Measurements from ENCODE around the gene TMTC1. TPM values are rescaled to one million over a fixed set of nuclear protein-coding genes. Genes with fewer than 3 reads are reported as not detected.

Gene TMTC1
- polyA plus RNA-seq, 3 donors, result 3.0 to 35.1 (median 19.2) TPM

DNA sequence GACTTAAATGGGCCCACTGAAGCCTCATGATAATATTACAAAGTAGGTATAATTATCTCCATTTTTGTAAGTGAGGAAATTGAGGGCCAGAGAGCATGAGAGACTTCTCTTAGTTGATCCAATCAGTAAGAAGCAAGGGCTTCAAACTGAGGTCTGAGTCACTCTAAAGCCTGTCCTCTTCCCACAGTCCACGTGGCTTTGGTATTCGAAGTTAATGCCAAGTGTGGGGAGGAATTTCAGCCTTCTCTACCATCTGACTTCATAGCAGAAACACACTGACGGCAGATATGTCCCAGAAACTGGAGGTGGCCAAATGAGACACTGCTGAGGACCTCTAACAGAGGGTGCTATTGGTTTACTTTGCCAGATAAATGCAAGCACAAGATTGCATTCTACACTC is 171.8 kb downstream of the TMTC1 start:
- H3K27ac ChIP-seq (ENCODE audit: low read depth, low read length), result no peak overlapping the region
- 55 to 64% (median 60%) methylated on average over 3 of the region's 3 CpGs for WGBS, 3 donors

DNA sequence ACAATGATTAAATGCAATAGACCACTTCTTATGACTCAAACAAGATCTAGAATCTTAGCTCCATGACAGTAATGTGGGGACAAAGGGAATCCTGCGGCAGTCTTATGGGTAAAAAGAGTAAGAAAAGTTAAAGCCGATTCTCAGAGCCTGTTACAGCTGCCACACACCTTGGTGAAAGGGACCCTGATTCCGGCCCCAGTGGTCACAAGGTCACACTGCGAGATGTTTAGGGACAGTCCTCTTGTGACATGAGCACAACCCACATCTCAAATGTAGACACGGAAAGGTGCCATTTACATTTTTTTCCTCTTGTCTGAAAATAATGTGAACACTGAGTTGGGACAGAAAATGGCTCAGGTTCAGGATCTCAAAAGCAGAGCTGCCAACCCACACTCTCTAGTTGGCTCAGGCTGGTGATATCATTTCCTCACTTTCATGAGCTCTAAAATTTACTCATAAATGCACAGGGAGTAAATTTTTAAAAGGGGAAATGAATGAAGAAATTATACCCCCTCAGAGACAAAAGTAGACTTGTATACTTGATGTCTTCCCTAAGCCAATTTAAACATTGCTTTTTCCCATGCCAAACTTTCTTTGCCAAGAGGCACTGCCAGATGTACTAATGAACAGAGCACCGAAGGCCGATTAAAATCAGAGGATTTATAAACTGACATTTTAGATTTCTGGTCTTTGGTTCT is 173.1 kb downstream of the TMTC1 start:
- no peak overlapping the region for H3K27ac ChIP-seq (ENCODE audit: low read depth, low read length)
- WGBS, 3 donors, result 57 to 85% (median 80%) methylated on average over 7 of the region's 7 CpGs

DNA sequence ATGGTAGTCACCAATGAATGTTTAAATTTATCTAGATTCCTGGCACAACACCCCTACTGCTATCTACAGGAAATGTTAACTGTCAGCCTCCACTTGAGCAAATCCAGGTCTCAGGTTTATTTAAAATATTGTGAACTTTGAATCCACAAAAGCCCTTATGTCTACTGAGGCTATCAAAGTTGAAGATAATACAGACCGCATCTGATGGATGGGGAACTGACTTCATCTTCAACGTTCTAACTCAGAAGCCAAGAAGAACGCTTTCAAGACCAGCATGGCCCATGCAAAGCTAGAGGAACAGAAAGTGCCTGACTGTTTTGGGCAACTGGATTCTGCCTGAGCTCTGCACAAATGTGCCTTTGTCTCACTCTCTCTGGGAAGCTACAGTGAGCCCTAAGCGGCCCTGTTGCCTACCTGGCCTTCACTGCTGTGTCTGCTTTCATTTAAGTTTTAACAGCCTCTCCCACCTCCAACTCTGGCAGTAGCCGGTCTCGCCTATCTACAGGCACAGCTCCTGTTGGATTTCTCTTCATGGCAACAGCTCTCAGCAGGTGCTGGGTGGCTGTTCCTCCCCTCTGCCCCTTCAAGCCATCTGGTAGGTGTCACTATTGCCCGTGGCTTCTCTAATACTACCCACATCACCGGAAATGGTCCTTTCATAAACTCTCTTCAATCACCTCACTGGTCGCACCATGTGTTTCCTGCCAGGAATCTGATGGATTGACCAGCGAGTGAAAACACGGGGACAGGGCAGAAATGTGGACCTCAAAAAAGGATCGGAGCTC is 174.1 kb downstream of the TMTC1 start:
- no peak overlapping the region for H3K27ac ChIP-seq (ENCODE audit: low read depth, low read length)
- 60 to 71% (median 66%) methylated on average over 12 of the region's 12 CpGs for WGBS, 3 donors

DNA sequence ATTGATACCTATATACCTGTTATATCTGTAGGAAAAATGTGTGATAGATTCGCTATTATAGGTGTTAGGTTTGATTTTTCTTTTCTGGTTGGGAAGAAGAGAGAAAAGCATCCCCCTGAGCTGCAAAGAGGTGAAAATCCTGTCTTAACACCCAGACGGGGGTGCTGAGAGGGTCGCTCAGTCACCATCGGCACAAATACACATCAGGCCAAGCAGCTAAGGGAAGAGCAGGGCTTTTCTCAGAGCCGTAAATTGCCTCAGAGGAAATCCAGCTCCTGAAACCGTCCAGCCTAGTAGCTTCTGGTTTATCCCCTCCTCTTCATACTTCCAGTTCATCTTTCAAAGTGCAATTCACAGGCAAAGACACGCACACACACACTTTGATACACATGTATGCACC is 175.2 kb downstream of the TMTC1 start:
- H3K27ac ChIP-seq (ENCODE audit: low read depth, low read length), result no peak overlapping the region
- WGBS, 3 donors, result 43 to 75% (median 70%) methylated on average over 7 of the region's 7 CpGs

DNA sequence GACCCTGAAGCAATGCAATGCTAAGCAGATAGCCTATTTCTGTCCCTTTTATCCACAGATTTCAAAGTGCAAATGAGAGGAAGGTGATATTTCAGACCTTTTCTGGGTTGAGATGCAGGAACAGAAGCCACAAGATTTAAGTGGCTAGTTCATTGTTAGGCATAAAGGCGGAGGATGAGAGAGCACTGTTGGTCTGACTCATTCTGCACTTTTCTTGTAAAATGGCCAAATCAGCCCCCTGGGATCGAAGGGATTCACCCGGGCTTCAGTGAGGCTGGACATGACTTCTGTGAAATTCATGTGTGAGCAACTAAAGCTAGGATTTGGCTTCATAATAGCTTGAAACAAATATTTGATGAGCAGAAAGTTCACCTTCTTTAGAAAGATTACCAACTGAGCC is 184.4 kb downstream of the TMTC1 start:
- H3K27ac ChIP-seq (ENCODE audit: low read depth, low read length), result no peak overlapping the region
- 48 to 64% (median 62%) methylated on average over 3 of the region's 3 CpGs for WGBS, 3 donors

DNA sequence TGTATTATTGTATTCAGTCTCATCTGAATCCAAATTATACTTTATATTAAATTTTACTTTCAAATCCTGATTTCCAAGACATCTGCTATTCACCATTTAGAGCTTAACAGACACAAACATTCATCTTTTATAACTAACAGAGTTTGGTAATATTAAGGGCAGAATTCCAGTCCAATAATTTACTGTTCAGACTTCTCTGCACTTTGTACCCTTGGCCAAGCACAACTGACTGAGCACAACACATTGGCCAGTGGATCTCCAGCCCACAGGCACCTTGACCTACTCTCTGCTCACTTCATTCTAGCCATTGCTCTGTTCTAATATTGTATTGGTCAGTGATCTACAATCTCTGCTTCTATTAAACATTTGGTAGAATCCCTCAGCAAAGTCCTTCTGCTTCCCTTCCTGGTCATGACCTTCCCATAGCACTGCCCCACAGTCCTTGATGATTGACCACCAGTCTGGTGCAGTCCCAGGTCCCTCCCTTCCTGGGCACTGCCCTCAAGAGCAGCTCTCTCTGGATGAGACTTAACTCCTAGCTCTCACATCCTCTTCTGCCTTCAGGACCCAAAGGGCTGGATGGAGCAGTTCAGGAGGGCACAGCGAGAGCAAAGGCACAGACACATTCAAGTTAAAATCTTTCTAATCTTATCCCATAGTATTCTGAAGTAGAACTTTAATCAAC is 188.5 kb downstream of the TMTC1 start:
- WGBS, 3 donors, result 81 to 96% (median 95%) methylated on average over 1 of the region's 1 CpG
- H3K27ac ChIP-seq (ENCODE audit: low read depth, low read length), result no peak overlapping the region

DNA sequence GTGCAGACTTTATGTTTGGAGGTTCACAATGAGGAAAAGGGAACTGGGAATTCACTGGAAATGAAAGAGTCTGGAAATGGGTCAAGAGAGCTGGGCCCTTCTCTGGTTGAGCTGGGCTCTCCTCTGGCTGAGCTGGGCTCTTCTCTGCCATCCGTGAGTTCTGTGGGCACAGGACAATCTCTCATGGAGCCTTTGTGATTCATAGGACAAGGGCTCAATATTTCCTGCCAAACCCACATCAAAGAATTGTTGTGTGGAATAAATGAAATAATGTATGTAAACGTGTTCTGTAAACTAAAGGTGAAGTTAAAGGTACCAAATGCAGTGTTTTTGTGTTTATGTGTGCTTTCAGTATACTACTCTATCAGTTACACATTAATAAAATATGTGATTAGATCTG is 190.7 kb downstream of the TMTC1 start:
- WGBS, 3 donors, result 71 to 89% (median 73%) methylated on average over 2 of the region's 2 CpGs
- no peak overlapping the region for H3K27ac ChIP-seq (ENCODE audit: low read depth, low read length)

DNA sequence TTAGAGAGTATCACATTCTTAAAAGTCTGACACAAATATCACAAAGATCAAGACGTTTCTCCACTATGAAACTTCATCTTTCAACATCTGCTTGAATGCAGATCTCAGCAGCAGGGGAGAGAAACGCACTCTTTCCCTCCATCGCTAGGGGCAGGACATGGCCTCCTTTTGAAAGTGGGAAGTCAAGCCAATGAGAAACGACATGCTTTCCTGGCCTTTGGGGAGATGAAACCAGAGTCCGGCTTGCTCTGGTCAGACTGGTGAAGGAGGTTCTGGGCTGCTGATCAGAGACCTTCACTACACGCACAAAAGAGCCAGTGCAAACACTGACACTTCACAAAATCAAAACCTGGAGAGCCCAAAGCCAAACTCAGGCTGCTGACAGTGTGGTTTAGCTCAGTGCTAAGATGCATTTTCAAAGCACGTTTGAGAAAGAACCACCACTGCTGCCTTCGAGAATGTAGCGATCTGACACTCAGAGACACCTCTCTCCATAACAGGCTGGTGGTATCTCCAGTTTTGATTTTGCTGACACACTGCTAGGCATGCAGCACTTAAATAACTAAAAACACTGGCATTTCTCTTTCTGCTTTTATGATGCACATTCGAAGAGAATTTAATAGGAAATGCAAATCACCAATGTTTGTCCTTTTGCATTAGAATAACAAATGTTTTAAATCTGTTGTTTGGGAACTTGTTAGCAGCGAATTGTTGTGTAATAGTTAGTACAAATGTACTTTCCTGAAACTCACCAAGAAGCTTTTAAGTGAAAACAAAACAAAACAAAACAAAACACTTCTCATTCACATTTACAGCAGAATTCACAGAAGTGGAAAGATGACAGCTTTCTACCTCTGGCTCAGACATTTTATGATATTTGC is 192.4 kb downstream of the TMTC1 start:
- 30 to 62% (median 49%) methylated on average over 11 of the region's 11 CpGs for WGBS, 3 donors
- no peak overlapping the region for H3K27ac ChIP-seq (ENCODE audit: low read depth, low read length)

DNA sequence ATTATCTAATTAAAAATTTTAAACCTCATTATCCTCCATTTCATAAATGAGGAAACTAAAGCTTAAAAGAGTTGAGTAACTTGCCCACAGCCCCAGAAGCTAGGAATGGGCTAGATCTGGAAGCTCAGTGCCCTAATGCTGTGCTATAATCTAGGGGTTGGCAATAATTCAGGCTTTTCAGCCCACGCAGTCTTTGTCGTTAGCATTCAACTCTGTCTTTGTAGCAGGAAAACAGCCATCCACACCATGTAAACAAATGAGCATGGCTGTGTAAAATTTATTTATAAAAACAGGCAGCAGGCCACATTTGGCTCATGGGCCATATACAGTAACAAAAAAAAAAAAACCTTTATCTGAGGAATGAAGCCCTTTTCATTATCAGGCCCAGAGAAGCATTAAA is 193.9 kb downstream of the TMTC1 start:
- no peak overlapping the region for H3K27ac ChIP-seq (ENCODE audit: low read depth, low read length)
- WGBS, 3 donors, result 69 to 83% (median 80%) methylated on average over 2 of the region's 2 CpGs

DNA sequence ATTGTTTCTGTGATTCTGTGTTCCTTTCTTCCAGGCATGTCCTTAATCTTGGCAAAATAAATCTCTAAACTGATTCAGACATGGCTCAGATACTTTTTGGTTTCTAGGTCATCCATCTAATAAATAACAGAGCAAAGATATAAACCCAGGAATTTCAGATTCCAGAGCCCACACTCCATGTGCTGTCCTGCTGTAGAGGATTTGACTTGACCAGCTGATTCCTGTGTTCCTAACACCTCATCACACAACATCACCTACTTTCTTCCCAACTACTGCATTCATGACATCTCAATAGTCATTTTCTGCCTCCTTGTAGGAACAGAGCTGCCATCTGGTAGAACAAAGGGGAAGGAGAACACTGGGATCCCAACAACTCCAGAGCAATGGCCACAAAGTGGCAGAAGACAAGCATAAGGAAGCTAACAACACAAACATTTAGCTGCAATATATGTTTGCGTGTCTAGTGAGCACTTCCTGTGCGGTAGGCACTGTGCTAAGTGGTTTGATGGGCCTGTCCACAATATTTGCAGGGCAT is 194.4 kb downstream of the TMTC1 start:
- H3K27ac ChIP-seq (ENCODE audit: low read depth, low read length), result no peak overlapping the region
- WGBS, 3 donors, result 90 to 98% (median 95%) methylated on average over 2 of the region's 2 CpGs

DNA sequence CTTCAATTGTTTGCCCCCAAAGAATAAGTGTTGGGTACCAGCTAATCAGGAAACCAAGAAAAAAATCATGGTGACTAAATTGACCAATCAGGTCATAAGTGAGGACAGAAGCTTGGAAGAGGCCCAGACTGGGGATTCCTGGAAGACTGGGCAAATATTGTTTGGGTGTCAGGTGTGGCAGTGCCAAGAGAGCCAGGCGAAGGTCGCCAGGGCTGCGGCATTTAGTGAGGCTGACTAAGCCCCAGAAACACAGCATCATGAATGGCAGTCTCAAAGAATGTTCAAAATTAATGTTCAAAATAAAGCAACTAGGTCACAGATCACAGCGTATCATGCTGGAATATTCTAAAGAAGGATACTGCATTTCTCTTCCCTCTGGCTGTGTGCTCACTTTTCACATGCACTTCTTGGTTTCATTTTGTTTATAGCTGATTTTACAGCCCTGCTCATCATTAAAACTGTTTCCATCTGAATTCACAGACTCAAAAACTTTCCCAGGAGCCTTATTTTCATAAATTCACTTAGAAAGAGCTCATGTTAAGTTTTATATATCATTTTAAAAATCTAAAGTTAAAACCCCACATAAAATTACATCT is 201.0 kb downstream of the TMTC1 start:
- 57 to 66% (median 63%) methylated on average over 4 of the region's 4 CpGs for WGBS, 3 donors

DNA sequence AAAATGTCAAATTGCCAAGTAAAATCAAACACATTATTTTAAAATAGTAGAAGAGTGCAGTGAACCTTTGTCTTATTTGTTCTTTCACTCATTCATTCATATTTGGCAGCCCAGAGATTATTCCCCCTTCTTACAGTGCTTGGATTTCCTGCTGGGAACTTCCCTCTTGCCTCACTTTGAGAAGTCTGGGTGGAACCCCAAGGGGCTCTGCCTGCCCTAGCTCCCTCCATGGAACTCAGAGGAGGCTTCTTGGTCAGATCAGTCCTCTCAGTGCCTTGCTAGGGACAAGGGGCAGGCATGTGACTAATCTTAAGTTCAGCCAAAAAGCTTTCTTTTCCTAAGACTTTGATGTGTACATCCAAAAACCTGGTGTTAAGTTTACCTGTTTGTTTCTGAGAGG is 201.6 kb downstream of the TMTC1 start:
- no peak overlapping the region for H3K27ac ChIP-seq (ENCODE audit: low read depth, low read length)

More for the DNA sequence above, 201.0 kb downstream of the TMTC1 start:
- H3K27ac ChIP-seq (ENCODE audit: low read depth, low read length), result no peak overlapping the region

DNA sequence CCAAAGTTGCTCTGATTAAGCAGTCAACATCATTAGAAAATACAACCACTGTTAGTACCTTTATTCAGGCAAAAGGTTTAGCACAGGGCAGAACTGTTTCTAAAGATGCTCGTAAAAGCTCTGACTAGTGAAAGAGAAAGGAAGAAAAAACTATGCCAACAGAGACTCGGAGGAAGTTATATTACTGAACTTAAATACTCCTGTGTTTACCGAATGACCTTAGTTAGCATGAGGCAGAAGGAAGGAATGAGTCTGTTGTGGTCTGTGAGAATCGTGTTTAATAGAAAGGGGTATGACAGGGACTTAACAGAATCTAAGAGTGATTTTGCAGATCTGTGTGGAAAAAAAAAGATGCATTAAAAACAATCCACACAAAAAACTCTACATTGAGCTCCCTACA is 202.1 kb downstream of the TMTC1 start:
- 18 to 43% (median 42%) methylated on average over 4 of the region's 4 CpGs for WGBS, 3 donors

DNA sequence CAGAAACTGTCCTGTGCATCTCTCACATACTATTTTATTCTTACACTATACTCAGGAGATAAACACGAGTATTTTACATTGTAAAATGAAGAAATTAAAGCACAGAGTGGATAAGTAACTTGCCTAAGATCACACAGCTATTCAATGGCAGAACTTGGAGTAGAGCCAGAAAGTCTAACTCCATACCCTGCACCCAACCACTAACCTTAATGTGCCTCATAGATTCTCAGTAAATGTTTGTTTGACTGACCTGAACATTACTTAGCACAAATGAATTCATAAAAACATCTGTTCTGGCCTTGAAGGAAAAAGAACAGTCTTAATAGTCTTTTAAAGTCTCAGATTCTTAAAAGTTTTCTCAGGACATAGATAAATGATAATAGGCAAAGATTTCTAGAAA is 202.8 kb downstream of the TMTC1 start:
- no peak overlapping the region for H3K27ac ChIP-seq (ENCODE audit: low read depth, low read length)
- whole genome bisulfite sequencing, 3 donors, result 44 to 85% (median 80%) methylated on average over 1 of the region's 1 CpG

More for the DNA sequence above, 202.1 kb downstream of the TMTC1 start:
- no peak overlapping the region for H3K27ac ChIP-seq (ENCODE audit: low read depth, low read length)

DNA sequence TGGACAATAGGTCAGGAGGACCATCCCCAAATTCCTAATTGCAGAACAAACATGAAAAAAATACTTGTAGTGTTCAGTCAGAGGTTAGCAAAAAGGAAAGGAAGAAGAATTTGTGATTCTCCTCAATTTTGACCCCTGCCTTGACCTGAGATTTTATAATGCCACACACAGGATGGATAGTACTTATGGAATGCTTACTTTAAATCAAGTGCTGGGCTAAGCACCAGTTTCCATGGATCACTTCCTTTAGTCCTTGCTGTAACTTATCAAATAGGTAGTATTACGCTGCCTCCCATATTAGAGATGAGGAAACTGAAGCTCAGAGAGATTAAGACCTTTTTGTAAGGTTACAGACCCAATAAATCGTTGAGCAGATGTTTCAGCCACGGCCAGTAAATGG is 205.0 kb downstream of the TMTC1 start:
- 38 to 61% (median 46%) methylated on average over 3 of the region's 3 CpGs for WGBS, 3 donors
- no peak overlapping the region for H3K27ac ChIP-seq (ENCODE audit: low read depth, low read length)

DNA sequence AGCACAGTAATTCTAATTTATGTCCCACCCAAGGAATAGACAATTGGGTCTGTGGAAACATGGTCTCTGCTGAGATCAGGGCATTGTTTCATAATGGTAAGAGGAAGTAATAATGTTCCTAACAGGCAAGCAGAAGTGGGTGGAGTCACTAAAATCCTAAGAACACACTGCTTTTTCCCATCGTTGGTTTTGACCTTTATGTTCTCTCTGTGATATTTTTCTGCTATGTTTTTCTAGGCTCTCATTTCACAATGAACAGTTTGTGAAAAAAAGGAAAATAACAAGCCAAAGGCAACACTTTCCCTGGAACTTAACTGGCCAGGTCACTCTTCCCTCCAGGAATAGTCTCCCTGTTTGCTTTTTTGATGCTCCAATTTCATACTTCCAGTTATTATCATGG is 205.7 kb downstream of the TMTC1 start:
- peak overlapping the region; percentile 21 for H3K27ac ChIP-seq (ENCODE audit: low read depth, low read length)
- WGBS, 3 donors, result 8 to 29% (median 14%) methylated on average over 1 of the region's 1 CpG

DNA sequence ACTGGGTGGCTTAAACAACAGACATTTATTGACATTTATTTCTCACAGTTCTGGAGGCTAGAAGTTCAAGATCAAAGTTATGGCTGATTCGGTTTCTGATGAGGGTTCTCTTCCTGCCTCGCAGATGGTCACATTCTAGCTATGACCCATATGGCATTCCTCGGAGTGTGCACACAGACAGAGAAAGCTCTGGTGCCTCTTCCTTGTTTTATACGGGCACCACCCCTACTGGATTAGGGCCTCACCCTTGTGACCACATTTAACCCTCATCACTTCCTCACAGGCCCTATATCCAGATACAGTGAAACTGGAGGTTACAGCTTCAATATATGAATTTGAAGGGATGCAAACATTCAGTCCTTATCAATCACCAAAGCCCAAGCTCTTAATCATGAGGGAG is 209.2 kb downstream of the TMTC1 start:
- no peak overlapping the region for H3K27ac ChIP-seq (ENCODE audit: low read depth, low read length)
- 69 to 78% (median 74%) methylated on average over 4 of the region's 4 CpGs for WGBS, 3 donors

DNA sequence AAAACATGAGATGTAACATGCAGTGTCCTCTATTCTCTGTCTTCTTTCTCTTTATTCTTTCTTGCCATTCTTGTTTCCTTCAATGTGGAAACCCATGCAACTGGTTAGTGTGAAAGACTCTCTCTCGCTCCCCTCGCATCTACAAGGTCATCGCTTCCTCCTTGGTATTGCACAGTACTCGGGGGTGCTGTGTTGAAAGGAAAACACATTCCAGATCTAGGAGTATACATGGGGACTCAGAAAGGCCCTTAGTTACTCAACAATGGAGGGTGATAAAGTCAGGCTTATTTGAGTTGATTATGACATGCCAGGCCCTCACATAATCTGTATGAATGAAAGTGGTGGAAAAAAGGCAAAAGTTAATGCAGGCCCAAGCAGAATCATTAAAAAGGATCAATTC is 210.8 kb downstream of the TMTC1 start:
- H3K27ac ChIP-seq (ENCODE audit: low read depth, low read length), result no peak overlapping the region
- WGBS, 3 donors, result 53 to 66% (median 56%) methylated on average over 4 of the region's 4 CpGs
